ENCODE results near the gene TGM4.
"Not testable (repeated sequence)": the region's sequence is repeated elsewhere in the genome, so short reads cannot be mapped to it uniquely, and the experiment has no call there.

The TGM4 gene
- total RNA-seq, result 0 reads per million in 9 experiments

DNA sequence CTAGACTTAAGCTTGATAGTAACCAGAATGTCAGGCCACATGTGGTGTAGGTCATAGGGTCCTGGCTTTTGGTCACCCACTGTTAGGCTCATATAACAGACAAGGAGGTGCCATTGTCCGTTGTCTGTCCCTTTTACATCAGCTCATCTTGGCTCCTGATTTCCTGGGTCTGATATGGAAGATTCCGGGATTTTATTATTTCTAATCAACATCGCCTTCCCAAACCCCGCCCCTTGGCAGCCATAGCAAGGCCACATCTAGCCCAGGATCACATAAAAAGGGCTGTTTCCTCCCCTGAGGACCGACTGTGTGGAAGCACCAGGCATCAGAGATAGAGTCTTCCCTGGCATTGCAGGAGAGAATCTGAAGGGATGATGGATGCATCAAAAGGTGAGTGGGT, at the start of gene TGM4:
Gene TGM4 (plus strand): TSS at position 301 of the 400 bp plus-strand sequence. CDS start 71 bp downstream, at position 372.
- no peaks in the 10 kb centered on the region for H3K4me1 Mint-ChIP-seq (ENCODE audit: low read depth in 2 of 2)
- H3K4me3 Mint-ChIP-seq, result no peak within 1 kb of the TSS
- H3K27ac Mint-ChIP-seq, result no peak within 1 kb of the TSS
- DNase-seq (no peak), ATAC-seq (replicated peaks) (no peak)
- no peaks in the 10 kb centered on the region for H3K9me3 Mint-ChIP-seq
- H3K36me3 Mint-ChIP-seq (ENCODE audit: insufficient read depth), result no peaks in the 10 kb centered on the region
- H3K27me3 Mint-ChIP-seq, result peaks cover 0 to 7% of the 10 kb centered on the region in 2 donors

DNA sequence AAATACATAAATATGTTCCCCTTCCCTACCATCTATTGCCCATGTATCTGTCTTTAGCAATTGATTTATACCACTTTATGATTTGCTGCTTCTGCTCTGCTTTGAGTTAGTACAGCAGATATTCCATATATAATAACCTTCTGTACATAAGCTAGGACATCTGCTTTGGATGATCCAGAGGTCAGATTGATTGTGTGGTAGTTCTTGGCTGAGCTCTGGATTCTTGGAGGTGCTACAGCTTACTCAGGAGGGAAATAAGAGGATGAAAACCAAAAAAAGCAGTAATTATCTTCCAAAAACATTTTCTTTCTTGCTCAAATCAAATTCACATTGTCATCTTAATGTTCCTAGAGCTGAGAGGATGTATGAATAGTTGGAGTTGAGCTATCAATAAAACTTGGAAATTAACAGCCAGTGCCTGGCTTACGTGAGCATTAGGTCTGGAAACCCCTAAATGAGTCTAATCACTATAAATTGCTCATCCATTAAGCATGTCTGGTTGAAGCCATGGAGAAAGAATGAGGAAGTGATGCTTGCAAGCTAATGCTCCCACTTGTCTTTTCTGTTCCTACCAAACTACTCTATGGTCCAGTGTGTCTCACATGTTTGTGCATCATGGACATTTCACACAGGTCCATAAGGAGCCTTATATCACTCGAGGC, 49.0 kb upstream of the TGM4 start:
- Mint-ChIP-seq H3K27ac (no peak overlapping the region), H3K27me3 (no peaks in the 10 kb centered on the region), H3K9me3 (no peaks in the 10 kb centered on the region), H3K36me3 (ENCODE audit: insufficient read depth) (peaks cover 8% of the 10 kb centered on the region), H3K4me3 (no peak overlapping the region), H3K4me1 (ENCODE audit: low read depth in 2 of 2) (no peaks in the 10 kb centered on the region)
- ATAC-seq (replicated peaks), result no peak
- no peak for DNase-seq

DNA sequence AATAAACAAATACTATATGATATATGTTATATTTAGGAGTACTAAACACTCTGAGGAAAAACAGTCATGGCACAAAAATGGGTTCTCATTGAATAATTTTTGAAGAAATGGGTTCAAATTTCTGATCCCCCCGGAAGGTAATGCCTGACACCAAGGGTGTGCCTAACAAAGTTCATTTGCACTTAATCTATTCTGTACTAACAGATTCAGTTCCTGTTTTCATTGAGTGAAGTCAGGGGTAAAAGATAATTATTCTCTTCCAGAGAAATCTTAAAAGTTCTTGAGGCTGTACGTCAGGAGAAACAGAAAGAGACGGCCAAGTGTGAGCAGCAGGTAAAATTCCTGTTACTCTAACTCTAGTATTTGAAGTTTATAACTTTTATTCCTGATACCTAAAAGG, 47.2 kb upstream of the TGM4 start:
- peaks cover 8% of the 10 kb centered on the region for H3K36me3 Mint-ChIP-seq (ENCODE audit: insufficient read depth)
- no peaks in the 10 kb centered on the region for H3K27me3 Mint-ChIP-seq
- H3K27ac Mint-ChIP-seq, result no peak overlapping the region
- ATAC-seq (replicated peaks) (no peak), DNase-seq (no peak)
- H3K4me3 Mint-ChIP-seq, result no peak overlapping the region
- no peaks in the 10 kb centered on the region for H3K4me1 Mint-ChIP-seq (ENCODE audit: low read depth in 2 of 2)
- H3K9me3 Mint-ChIP-seq, result no peaks in the 10 kb centered on the region

DNA sequence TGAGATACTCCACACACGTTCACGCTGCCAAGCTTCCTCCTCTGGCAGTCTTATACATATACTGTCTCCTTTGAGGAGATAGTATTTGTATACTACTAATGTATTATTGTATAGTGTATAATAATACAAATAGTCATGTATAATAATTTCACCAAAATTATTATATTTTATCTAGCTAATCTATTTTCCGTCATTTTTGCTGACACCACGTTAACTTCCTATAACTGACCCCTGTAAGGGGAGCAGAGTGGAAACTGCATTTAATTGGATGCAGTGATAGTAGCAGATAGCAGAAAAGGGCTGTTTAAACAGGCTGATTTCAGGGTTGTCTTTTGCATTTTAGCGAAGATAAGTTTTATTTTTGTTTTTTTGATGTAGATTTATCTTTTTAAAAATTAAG, 43.2 kb upstream of the TGM4 start:
- ATAC-seq (replicated peaks) (no peak), DNase-seq (no peak)
- H3K9me3 Mint-ChIP-seq, result no peaks in the 10 kb centered on the region
- no peaks in the 10 kb centered on the region for H3K4me1 Mint-ChIP-seq (ENCODE audit: low read depth in 2 of 2)
- peaks cover 8% of the 10 kb centered on the region for H3K36me3 Mint-ChIP-seq (ENCODE audit: insufficient read depth)
- H3K4me3 Mint-ChIP-seq, result no peak overlapping the region
- no peaks in the 10 kb centered on the region for H3K27me3 Mint-ChIP-seq
- H3K27ac Mint-ChIP-seq, result no peak overlapping the region

DNA sequence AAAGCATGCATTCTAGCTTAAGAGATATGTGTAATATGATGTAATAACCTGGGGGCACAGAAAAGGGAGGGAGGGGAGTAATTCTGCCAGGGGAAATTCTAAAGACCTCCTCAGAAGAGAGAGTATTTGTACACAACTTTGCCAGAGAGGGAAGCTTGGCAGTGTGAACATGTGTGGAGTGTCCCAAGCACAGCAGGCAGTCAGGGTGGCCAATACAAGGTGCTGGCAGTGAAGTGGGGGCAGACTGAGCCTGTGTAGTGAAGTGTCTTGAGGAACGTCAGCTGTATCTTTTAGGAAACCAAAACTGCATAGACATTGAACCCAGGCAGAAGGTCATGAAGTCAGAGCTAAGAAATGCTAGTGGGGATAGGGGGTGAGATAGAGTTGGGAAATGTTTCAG, 42.4 kb upstream of the TGM4 start:
- no peaks in the 10 kb centered on the region for H3K27me3 Mint-ChIP-seq
- no peaks in the 10 kb centered on the region for H3K9me3 Mint-ChIP-seq
- no peaks in the 10 kb centered on the region for H3K4me1 Mint-ChIP-seq (ENCODE audit: low read depth in 2 of 2)
- ATAC-seq (replicated peaks) (no peak), DNase-seq (no peak)
- no peak overlapping the region for H3K27ac Mint-ChIP-seq
- H3K4me3 Mint-ChIP-seq, result no peak overlapping the region
- peaks cover 8% of the 10 kb centered on the region for H3K36me3 Mint-ChIP-seq (ENCODE audit: insufficient read depth)

DNA sequence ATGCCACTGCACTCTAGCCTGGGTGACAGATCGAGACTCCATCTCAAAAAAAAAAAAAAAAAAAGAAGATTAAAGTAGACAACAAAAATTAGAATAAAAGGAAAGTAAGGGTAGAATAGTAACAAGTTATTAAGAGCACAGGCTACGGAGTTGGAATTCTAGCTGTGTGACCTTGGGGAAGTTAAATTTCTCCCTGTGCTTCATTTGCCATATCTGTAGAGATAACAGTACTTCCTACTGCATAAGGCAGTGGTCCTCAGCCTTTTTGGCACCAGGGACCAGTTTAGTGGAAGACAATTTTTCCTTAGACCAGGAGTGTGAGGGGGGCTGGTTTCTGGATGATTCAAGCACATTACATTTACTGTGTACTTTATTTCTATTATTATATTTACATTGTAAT, 41.4 kb upstream of the TGM4 start:
- H3K27me3 Mint-ChIP-seq, result no peaks in the 10 kb centered on the region
- no peak for DNase-seq
- ATAC-seq (replicated peaks), result no peak
- H3K9me3 Mint-ChIP-seq, result no peaks in the 10 kb centered on the region
- no peaks in the 10 kb centered on the region for H3K4me1 Mint-ChIP-seq (ENCODE audit: low read depth in 2 of 2)
- H3K36me3 Mint-ChIP-seq (ENCODE audit: insufficient read depth), result peaks cover 8% of the 10 kb centered on the region
- H3K4me3 Mint-ChIP-seq, result no peak overlapping the region
- no peak overlapping the region for H3K27ac Mint-ChIP-seq

DNA sequence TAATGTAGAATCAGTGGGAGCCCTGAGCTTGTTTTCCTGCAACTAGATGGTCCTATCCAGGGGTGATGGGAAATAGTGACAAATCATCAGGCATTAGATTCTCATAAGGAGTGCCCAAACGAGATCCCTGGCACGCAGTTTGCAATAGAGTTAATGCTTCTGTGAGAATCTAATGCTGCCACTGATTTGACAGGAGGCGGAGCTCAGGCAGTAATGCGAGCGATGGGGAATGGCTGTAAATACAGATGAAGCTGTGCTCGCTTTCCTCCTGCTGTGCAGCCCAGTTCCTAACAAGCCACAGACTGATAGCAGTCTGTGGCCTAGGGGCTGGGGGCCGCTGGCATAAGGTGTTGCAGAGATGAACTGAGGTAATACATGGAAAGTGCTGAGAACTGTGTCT, 41.0 kb upstream of the TGM4 start:
- no peak for DNase-seq
- no peaks in the 10 kb centered on the region for H3K4me1 Mint-ChIP-seq (ENCODE audit: low read depth in 2 of 2)
- no peak overlapping the region for H3K4me3 Mint-ChIP-seq
- no peak for ATAC-seq (replicated peaks)
- no peaks in the 10 kb centered on the region for H3K27me3 Mint-ChIP-seq
- H3K36me3 Mint-ChIP-seq (ENCODE audit: insufficient read depth), result peaks cover 8% of the 10 kb centered on the region
- peaks cover 0 to 2% of the 10 kb centered on the region in 2 donors for H3K9me3 Mint-ChIP-seq
- no peak overlapping the region for H3K27ac Mint-ChIP-seq

DNA sequence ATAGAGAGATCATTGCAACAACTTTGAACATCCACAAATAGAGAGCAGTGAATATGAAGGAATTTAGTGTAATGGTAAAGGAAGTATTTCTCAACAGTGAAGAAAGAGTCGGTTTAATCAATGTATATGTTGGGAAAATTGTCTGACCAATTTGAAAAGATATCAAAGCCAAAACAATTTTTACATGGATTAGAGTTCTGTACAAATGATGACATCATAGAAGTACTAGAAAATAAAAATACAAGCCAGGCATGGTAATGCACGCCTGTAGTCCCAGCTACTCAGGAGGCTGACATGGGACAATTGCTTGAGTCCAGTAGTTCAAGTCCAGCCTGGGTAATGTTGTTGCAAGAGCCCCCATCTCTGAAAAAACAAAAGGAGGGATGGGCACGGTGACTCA, 38.7 kb upstream of the TGM4 start:
- no peak for DNase-seq
- no peaks in the 10 kb centered on the region for H3K36me3 Mint-ChIP-seq (ENCODE audit: insufficient read depth)

DNA sequence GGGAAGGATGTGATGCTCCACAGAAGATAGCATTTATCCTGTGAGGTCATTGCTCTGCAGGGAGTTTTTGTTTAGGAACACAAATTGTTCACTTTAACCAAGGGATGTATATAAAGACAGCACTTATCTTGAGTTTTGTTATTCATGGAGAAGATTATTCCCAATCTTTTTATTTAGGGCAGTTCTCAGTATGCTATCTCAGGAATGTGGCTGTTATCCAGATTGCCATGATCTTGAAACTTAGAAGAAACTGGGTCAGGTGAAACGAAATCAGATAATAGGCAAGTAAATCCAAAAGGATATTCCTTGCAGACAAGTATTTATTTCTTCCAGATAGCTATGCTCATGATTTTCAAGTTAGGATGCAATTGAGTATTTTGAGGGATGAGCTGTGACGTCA, 32.0 kb upstream of the TGM4 start:
- Mint-ChIP-seq H3K36me3 (ENCODE audit: insufficient read depth) (no peaks in the 10 kb centered on the region), H3K27me3 (no peaks in the 10 kb centered on the region), H3K27ac (no peak overlapping the region), H3K4me1 (ENCODE audit: low read depth in 2 of 2) (no peaks in the 10 kb centered on the region), H3K4me3 (no peak overlapping the region), H3K9me3 (peaks cover 0 to 2% of the 10 kb centered on the region in 2 donors)
- DNase-seq, result no peak
- no peak for ATAC-seq (replicated peaks)

More for the DNA sequence above, 38.7 kb upstream of the TGM4 start:
- Mint-ChIP-seq H3K27ac (no peak overlapping the region), H3K4me3 (no peak overlapping the region), H3K4me1 (ENCODE audit: low read depth in 2 of 2) (no peaks in the 10 kb centered on the region), H3K9me3 (peaks cover 0 to 2% of the 10 kb centered on the region in 2 donors), H3K27me3 (no peaks in the 10 kb centered on the region)
- no peak for ATAC-seq (replicated peaks)

DNA sequence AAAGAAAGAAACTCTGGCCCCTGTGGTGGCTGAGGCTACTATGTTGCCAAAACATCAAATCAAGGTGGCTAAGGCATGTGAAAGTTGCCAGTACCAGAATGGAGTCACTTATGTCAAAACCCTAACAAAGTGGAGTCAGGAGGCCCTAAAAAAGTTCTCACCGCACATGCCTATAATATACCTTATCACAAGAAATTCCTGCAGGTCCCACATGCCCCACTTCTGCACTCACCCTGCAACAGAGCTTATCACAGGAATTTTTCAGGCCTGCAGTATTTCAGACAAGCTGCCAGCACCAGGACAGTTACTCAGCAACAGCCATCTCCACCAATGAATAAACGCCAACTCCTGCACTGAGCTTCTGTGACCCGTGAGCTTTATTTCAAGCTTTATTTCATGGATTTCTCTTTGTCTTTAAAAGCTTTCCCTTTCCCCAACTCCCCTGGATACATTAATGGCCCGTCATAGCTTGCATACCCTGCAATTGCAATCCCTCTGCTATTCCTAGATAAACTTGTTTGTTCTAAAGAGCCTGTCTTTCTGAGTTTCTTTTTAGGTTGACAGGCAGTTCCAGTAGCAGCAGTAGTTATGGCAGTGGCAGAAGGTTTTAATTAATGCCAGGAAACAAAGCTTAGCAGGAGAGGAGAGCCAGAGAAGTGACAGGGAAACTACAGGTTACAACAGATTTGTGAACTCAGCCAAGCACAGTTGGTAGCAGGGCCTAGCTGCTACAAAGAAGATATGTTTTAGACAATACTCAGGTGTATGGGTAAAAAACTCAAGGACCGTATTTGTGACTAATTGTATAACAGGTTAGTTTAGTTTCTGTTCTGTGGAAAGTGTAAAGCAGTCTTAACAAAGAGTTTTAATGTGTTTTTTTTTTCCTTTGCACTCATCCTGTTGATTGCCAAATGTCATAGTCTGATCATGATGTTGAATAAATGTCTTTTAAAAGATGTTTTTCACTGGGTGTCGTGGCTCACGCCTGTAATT, 28.6 kb upstream of the TGM4 start:
- no peaks in the 10 kb centered on the region for H3K9me3 Mint-ChIP-seq

DNA sequence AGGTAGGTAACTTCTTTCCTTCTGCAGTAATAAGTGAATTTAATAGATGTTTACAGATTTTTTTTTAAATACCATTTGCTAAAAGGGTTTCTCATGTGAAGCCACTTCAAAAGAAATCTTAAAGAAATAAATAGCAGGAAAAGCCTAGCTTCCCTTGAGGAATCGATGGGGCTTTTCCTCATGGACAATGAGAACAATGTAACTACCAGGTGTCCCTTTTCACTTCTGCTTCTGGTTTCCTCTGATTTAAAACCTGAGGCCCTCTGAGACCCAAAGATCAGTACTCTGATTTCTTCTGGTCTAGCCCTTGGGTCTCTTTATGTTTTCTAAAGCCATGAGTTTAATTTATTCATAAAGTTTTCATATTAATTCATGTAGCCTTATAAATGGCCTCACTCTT, 25.8 kb upstream of the TGM4 start:
- no peak for ATAC-seq (replicated peaks)
- no peaks in the 10 kb centered on the region for H3K9me3 Mint-ChIP-seq
- H3K4me1 Mint-ChIP-seq (ENCODE audit: low read depth in 2 of 2), result no peaks in the 10 kb centered on the region
- H3K4me3 Mint-ChIP-seq, result no peak overlapping the region
- DNase-seq, result no peak
- no peaks in the 10 kb centered on the region for H3K36me3 Mint-ChIP-seq (ENCODE audit: insufficient read depth)
- no peaks in the 10 kb centered on the region for H3K27me3 Mint-ChIP-seq
- no peak overlapping the region for H3K27ac Mint-ChIP-seq

More for the DNA sequence above, 28.6 kb upstream of the TGM4 start:
- ATAC-seq (replicated peaks), result no peak
- Mint-ChIP-seq H3K4me3 (no peak overlapping the region), H3K36me3 (ENCODE audit: insufficient read depth) (no peaks in the 10 kb centered on the region), H3K4me1 (ENCODE audit: low read depth in 2 of 2) (no peaks in the 10 kb centered on the region), H3K27ac (no peak overlapping the region), H3K27me3 (no peaks in the 10 kb centered on the region)
- DNase-seq, result no peak

DNA sequence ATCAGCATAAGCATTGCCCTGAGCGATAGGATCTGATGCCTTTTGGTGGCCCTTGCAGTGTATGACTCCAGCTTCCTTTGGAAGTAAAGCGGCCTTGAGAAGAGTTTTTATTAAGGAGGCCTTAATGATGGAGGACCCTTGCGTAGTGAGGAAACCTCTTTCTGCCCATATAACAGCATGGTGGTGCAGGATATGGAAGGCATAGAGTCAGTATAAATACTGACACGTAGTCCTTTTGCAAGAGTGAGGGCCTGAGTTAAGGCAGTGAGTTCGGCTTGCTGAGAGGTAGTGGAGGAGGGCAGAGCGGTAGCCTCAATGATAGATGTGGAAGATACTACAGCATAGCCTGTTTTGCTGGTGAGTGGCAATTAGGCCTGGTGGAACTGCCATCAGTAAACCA, 17.7 kb upstream of the TGM4 start:
- not testable (repeated sequence) for H3K27ac Mint-ChIP-seq; DNase-seq; ATAC-seq (replicated peaks); H3K36me3 Mint-ChIP-seq (ENCODE audit: insufficient read depth); H3K27me3 Mint-ChIP-seq; H3K4me3 Mint-ChIP-seq; H3K4me1 Mint-ChIP-seq (ENCODE audit: low read depth in 2 of 2); H3K9me3 Mint-ChIP-seq

DNA sequence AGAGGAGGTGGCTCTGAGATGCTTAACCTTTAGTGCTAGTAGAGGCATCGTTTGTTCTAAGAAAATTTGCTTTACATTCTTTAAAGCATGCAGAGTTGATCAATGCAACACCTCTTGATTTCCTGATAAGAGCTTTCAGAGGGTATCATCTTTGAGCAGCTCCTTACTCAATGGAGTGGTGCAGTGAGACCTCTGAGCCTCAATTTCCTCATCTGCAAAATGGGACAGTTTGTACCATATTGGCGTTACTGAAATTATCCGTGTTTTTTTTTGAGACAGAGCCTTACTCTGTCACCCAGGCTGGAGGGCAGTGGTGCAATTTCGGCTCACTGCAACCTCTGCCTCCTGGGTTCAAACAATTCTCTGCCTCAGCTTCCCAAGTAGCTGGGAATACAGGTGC, 14.3 kb upstream of the TGM4 start:
- ATAC-seq (replicated peaks), result no peak
- Mint-ChIP-seq H3K4me1 (ENCODE audit: low read depth in 2 of 2) (peaks cover 23 to 27% of the 10 kb centered on the region in 2 donors), H3K9me3 (no peaks in the 10 kb centered on the region), H3K27ac (peak overlapping the region in 1 of 2 donors; percentile 41), H3K36me3 (ENCODE audit: insufficient read depth) (peaks cover 7% of the 10 kb centered on the region), H3K4me3 (peak overlapping the region; percentile 15 to 89), H3K27me3 (no peaks in the 10 kb centered on the region)
- DNase-seq, result no peak

Data from effector memory CD8-positive, alpha-beta T cell (primary cell).